ENCODE measurements around the gene B3GAT2.

B3GAT2 gene

DNA sequence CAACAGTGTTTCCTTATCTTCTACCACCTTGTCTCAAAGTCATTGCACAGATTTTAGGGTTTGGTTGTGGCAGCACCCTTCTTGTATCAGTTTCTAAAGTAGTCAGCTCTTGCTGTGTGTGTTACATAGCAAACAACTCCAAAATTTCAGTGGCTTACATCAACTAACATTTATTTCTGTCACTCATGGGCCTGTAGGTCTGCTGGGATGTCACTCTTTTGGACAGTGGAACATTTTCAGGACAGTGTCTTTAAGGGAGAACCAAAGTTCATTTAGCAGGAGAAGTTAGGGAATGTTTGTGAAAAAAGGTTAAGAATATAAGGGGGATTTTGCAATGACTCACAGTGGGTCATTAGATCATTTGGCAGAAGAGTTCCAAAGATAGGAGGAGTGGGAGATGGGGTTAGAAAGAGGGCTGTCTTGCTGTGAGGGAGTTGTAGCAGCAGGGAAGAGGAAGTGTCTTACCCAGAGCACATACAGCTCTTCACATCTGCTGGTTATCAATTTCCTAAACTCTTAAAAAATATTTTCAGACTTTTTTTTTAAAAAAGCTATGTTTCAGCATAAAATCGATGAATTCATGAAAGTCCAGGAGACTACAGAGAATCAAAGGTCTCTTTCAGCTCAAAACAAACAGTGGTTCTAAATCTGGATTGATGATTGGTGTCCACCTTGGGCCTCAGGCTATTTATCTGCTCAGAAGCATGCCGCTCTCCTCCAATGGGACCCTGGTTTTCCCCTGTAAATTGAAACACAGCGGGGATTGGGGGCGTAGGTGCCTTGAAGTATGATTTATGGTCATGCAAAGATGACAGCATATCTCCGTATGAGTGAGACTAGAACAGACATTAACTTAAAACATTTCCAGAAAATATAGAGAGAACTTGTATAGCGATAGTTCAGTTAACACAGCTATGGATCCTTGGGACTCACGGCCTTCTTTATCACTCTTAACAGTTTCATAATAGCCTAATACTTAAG is 117.3 kb downstream of the B3GAT2 start:
- DNase-seq: no peak

DNA sequence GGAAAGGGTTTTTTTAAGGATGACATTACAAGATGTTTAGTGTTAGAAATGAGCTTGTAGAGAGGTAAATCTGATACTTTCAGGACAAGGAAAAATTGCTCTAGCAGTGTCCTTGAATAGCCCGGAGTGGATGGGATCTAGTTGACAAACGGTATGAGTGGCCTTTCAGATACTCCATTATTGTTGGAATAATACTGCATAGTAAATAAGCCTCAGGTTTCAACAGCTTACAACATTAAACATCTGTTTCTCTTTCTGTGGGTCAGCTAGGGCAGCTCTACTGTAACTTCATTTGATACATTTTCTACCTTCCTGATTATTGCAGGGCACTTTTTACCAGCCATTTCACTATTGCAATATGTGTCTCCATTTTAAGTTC is 118.0 kb downstream of the B3GAT2 start:
- DNase-seq: no peak

DNA sequence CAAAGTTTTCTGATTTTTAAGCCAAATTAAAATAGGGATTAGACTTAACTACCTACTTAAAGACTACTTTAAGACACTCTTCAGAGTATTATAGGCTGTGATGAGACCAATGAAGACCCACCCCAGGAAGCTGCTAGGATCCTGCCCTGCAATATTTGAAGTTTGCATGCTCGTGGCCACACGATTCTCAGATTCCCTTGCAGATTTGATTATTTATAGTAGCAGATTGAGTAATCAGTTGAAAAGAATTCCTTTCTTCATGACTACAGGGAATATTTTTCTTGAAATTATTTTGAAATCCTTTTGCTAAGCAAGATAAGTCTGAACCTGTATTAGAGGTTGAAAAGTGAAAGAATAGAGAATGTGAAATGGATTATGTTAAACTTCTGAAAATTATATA is 122.3 kb downstream of the B3GAT2 start:
- no peak for DNase-seq

DNA sequence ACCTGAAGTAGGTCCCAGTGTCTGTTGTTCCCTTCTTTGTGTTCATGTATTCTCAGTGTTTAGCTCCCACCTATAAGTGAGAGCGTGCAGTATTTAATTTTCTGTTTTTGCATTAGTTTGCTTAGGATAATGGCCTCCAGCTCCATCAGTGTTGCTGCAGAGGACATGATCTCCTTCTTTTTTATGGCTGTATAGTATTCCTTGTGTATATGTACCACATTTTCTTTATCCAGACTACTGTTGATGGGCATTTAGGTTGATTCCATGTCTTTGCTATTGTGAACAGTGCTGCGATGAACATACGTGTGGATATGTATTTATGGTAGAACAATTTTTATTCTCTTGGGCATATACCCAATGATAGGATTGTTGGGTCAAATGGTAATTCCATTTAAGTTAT is 125.4 kb downstream of the B3GAT2 start:
- no peak for DNase-seq

DNA sequence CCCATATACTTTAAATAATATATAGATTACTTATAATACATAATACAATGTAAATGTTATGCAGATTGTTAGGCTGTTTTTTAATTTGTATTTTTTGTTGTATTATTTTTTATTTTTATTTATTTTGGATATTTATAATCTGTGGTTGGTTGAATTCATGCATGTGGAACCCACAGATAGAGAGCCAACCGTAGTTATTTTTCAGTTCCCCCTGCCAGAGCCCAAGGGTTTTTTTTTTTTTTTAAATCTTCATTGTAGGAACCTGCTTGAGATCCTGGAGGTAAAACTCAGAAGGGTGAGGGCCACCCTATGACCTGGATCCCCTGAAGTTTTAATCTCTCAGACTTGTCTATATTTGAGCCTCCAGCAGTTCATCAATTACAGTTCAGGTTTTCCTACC is 133.2 kb downstream of the B3GAT2 start:
- DNase-seq: no peak

DNA sequence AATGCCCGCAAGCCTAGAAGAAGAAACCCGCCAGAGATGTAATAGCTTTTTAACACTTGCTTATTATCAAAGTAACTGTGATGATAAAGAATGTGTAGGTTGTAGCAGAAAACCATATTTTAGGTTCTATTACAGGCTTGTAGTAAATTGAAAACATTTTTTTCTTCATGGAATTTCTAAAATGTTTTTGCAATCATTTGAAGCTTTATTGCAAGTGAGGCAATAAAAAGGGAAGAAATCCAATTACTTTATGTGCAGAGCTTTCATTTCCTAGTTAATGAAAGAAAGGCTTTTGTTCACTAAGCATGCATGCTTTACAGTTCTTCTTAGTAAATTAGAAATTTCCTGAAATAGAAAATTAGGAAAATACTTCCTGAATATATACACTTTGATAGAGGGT is 135.1 kb downstream of the B3GAT2 start:
- DNase-seq: no peak

DNA sequence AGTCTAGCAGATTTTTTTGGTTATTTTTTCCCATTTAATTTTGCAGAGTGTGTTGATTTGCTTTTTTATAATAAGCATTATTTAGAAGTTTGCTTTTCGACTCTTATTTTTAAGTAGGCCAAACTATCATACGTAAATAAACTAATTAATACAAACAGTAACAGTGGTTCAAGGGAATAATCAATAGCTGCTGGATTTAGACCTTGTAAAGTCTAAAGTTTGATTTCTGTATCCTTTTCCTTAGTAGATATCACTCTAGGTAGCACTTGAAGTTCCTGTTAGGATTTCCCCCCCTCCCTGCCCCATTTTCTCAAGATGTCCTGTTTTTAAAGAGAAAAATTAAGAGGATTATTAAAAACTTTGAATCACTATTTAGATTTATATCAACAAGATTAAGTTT is 136.1 kb downstream of the B3GAT2 start:
- no peak for DNase-seq

DNA sequence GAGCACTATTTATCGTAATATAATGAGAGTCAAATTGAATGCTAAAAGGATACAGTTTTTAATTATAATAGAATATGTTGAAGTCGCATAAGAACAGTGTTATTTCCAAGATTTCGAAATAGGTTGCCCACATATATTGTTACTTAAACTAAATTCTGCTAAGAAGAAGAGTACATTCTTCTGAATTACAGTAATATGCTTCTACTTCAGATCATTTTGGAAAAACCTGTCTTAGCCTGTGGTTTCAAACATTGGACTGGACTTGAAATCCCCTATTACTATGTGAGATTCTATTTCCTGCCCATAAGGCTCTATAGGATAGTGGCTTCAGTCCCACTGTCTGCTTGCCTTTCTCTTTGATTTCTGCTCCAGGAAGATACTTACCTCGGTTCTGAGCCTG is 137.2 kb downstream of the B3GAT2 start:
- DNase-seq: no peak

DNA sequence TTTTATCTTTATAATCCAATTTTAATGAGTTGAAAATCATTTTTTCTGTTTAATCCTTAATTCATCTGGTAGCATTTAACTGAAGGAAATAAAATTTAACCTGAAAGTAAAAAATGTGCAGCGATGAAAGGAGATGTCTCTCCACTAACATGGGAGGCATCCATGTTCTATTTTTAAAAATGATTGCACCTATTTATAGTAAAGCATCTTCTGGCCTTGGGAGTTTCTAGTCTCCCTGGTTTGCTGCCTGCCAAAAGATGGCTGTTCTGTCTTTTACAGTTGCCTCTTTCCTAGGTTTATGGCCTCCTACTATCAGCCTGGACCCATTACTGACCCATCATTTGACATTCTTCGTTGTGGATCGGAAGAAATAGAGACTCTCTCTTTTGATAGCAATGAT is 143.0 kb downstream of the B3GAT2 start:
- no peak for DNase-seq

DNA sequence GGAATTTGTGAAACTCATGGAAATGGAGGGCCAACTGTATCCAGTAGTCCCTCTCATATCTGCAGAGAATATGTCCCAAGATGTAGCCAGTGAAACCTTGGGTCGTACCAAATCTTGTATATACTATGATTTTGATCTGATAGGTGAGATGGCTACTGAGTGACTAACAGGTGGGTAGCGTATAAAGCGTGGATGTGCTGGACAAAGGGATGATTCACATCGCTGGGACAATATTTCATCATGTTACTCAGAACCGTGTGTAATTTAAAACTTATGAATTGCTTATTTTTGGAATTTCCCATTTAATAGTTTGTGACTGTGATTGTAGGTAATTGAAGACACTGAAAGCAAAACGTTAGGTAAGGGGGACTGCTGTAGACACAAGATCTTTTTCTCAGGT is 145.1 kb downstream of the B3GAT2 start:
- DNase-seq: no peak

Data from CD4-positive, alpha-beta T cell treated with Interleukin-12 subunit alpha and Interleukin-12 subunit beta, for 1 hour (primary cell).